ENCODE results near the gene MBOAT1.

Gene MBOAT1

DNA sequence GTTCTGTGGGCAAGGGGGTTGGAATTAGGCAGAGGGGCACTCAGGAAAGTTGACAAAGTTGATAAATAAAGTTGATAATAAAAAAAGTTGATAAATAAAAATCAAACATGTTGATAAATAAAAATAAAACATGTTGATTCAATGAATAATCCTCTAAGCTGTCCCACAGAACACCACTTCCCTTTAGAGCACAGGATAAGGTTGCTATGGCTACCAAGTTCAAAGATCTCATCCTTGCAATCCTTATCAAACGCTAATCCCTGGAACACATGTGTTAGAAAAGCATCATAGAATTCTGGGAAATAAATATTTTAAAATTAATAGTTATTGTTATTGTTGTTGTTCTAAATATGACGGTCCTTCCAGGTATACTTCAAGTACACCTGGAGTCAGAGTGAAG lies 33.9 kb downstream of the MBOAT1 start:
- no peaks in the 10 kb centered on the region for H3K36me3 ChIP-seq (ENCODE audit: control insufficient read depth, insufficient read depth, low read length)
- H3K9ac ChIP-seq (ENCODE audit: low read depth, low read length), result no peak overlapping the region
- no peak overlapping the region for H3K4me3 ChIP-seq (ENCODE audit: low read depth, low read length)
- H3K9me3 ChIP-seq (ENCODE audit: control insufficient read depth, insufficient read depth, low read length), result no peaks in the 10 kb centered on the region
- H3K4me1 ChIP-seq (ENCODE audit: control insufficient read depth, insufficient read depth, low read length), result no peaks in the 10 kb centered on the region
- no peaks in the 10 kb centered on the region for H3K27me3 ChIP-seq (ENCODE audit: control insufficient read depth, insufficient read depth, low read length)

DNA sequence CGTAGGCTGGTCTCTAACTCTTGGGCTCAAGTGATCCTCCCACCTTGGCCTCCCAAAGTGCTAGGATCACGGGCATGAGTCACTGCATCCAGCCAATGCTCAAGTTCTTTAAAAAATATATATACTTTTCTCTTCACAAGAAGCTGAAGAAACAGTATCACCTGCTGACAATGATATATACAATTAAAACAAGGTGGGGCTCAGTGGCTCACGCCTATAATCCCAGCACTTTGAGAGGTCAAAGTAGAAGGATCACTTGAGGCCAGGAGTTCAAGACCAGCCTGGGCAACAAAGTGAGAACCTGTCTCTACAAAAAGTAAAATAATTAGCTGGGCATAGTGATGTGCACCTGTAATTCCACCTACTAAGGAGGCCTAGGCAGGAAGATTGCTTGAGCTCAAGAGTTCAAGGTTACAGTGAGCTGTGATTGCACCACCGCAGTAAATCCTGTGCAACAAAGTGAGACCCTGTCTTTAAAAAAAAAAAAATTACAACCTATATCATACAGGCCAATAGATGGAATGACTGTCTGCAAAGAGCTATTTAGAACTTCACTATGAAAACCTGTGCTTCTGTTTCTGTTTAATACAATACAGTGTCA lies 36.4 kb downstream of the MBOAT1 start:
- Histone ChIP-seq H3K4me3 (ENCODE audit: low read depth, low read length) (no peak overlapping the region), H3K36me3 (ENCODE audit: control insufficient read depth, insufficient read depth, low read length) (no peaks in the 10 kb centered on the region), H3K27me3 (ENCODE audit: control insufficient read depth, insufficient read depth, low read length) (no peaks in the 10 kb centered on the region), H3K9me3 (ENCODE audit: control insufficient read depth, insufficient read depth, low read length) (no peaks in the 10 kb centered on the region), H3K9ac (ENCODE audit: low read depth, low read length) (no peak overlapping the region), H3K4me1 (ENCODE audit: control insufficient read depth, insufficient read depth, low read length) (no peaks in the 10 kb centered on the region)

DNA sequence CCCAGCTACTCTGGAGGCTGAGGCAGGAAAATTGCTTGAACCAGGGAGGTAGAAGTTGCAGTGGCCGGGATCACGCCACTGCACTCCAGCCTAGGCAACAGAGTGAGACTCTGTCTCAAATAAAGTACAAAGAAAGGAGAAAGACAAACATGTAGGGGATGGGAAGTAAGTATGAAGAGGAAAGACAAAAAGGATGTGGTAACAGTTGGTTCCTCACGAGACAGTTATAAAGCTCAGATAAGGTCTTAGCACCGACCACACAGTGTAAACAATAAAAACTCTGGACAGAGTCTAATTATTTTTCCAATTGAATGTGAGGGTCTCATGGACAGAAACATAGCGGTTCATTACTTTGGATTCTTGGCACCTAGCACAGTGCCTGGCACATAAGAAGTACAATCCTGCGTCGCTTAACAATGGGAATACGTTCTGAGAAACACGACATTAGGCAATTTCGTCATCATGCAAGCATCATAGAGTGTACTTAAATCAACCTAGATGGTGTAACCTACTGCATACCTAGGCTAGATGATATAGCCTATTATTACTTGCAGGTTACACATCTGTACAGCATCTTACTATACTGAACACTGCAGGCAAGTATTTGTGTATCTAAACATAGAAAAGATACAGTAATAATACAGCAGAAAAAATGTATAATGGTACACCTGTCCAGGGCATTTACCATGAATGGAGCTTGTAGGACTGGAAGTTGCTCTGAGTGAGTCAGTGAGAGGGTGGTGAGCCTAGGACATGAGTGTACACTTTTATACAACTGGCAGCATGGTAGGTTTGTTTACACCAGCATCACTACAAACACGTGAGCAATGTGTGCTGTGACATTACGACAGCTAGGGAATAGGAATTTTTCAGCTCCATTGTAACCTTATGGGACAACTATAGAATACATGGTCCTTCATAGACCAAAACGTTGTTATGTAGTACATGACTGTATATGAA lies 38.2 kb downstream of the MBOAT1 start:
- H3K36me3 ChIP-seq (ENCODE audit: control insufficient read depth, insufficient read depth, low read length), result no peaks in the 10 kb centered on the region
- no peak overlapping the region for H3K4me3 ChIP-seq (ENCODE audit: low read depth, low read length)
- H3K9ac ChIP-seq (ENCODE audit: low read depth, low read length), result no peak overlapping the region
- no peaks in the 10 kb centered on the region for H3K4me1 ChIP-seq (ENCODE audit: control insufficient read depth, insufficient read depth, low read length)
- no peaks in the 10 kb centered on the region for H3K9me3 ChIP-seq (ENCODE audit: control insufficient read depth, insufficient read depth, low read length)
- no peaks in the 10 kb centered on the region for H3K27me3 ChIP-seq (ENCODE audit: control insufficient read depth, insufficient read depth, low read length)

DNA sequence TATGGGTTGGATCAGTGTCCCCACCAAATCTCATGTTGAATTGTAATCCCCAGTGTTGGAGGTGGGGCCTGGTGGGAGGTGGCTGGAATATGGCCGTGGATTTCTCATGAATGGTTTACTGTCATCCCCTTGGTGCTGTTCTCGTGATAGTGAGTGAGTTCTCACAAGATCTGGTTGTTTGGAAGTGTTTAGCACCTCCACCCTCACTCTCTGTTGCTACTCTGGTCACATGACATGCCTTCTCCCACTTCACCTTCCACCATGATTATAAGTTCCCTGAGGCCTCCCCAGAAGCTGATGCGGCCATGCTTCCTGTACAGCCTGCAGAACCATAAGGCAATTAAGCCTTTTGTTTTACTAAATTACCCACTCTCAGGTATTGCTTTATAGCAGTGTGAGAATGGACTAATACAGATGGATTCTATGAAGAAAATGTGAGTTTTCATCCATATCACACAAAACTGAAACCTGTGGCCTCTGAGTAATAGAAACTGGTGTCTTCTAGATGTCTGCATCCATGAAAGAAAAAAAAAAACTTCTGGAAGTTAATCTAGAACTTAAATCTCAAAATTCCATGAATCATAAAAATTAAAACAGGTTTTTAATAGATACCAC lies 39.3 kb downstream of the MBOAT1 start:
- no peaks in the 10 kb centered on the region for H3K27me3 ChIP-seq (ENCODE audit: control insufficient read depth, insufficient read depth, low read length)
- no peaks in the 10 kb centered on the region for H3K4me1 ChIP-seq (ENCODE audit: control insufficient read depth, insufficient read depth, low read length)
- H3K36me3 ChIP-seq (ENCODE audit: control insufficient read depth, insufficient read depth, low read length), result no peaks in the 10 kb centered on the region
- no peak overlapping the region for H3K9ac ChIP-seq (ENCODE audit: low read depth, low read length)
- no peaks in the 10 kb centered on the region for H3K9me3 ChIP-seq (ENCODE audit: control insufficient read depth, insufficient read depth, low read length)
- H3K4me3 ChIP-seq (ENCODE audit: low read depth, low read length), result no peak overlapping the region

DNA sequence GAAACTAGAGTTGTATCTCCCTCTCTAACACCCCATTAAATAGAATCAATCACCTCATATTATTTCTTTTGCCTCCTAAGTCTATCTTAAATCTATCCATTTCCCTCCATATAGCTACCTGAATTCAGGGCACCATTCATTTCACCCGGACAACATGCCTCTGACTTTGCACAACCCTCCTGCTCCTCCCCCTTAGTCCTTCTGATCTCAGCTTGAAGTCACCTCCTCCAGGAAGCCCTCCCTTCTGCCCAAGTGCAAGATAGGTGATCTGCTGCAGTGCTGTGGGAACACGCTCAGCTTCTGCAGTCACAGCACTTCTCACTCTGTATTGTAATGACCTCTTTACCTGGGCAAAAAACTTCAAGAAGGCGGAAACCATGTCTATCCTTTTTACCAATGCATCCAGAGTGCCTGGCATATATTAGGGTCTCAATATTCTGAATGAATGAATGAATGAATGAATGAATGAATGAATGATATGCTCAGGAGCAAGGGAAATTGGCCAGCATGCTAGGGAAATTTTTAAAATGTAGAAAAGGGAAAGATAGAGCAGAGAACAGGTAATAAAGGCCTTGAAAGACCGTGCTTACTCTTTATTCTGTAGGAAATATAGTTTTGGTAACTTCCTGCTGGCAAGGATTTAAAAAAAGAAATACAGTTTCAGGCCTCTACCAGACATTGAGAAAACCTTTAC lies 41.7 kb downstream of the MBOAT1 start:
- Histone ChIP-seq H3K36me3 (ENCODE audit: control insufficient read depth, insufficient read depth, low read length) (no peaks in the 10 kb centered on the region), H3K9ac (ENCODE audit: low read depth, low read length) (no peak overlapping the region), H3K4me1 (ENCODE audit: control insufficient read depth, insufficient read depth, low read length) (no peaks in the 10 kb centered on the region)

DNA sequence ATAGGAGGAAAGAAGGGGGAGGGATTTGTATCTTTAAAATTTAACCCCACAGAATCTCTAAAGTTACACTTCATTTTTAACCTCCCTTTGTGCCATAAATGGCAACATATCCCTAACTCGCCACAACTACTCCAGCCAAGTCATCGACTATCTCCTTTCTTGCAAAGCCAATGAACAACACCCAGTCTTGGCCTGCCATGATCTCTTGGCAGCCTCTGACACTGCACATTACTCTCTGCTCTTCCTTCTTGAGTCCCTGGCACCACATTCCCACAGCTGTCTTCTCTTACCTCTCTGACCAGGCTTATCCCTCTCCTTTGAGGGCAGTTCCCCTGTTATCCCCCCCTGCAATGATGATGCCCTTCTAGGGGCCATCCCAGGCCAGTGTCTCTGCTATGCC lies 42.5 kb downstream of the MBOAT1 start:
- no peaks in the 10 kb centered on the region for H3K9me3 ChIP-seq (ENCODE audit: control insufficient read depth, insufficient read depth, low read length)
- no peaks in the 10 kb centered on the region for H3K36me3 ChIP-seq (ENCODE audit: control insufficient read depth, insufficient read depth, low read length)
- H3K9ac ChIP-seq (ENCODE audit: low read depth, low read length), result no peak overlapping the region
- H3K27me3 ChIP-seq (ENCODE audit: control insufficient read depth, insufficient read depth, low read length), result no peaks in the 10 kb centered on the region
- no peak overlapping the region for H3K4me3 ChIP-seq (ENCODE audit: low read depth, low read length)
- H3K4me1 ChIP-seq (ENCODE audit: control insufficient read depth, insufficient read depth, low read length), result no peaks in the 10 kb centered on the region

More for the DNA sequence above, 41.7 kb downstream of the MBOAT1 start:
- no peak overlapping the region for H3K4me3 ChIP-seq (ENCODE audit: low read depth, low read length)
- no peaks in the 10 kb centered on the region for H3K27me3 ChIP-seq (ENCODE audit: control insufficient read depth, insufficient read depth, low read length)
- no peaks in the 10 kb centered on the region for H3K9me3 ChIP-seq (ENCODE audit: control insufficient read depth, insufficient read depth, low read length)

DNA sequence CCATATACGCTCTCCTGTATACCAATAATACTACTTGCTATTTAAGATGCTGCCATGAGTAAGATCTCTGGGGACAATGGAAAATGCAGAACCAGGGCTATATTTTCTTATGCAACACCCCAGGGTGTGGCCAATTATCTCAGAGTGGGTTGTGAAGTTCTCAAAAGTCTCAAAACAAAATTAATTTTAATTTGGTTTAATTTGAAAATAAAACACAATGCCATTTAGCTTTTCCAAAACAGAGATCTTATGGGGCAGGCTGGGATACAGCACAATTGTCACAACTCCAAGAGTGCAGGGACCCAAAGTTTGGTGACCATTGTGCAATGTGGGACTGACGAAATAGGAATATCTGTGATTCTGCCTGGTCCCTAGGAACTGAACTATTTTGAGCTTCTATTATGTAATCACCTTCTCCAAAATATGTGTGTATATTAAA lies 43.1 kb downstream of the MBOAT1 start:
- no peaks in the 10 kb centered on the region for H3K27me3 ChIP-seq (ENCODE audit: control insufficient read depth, insufficient read depth, low read length)
- no peaks in the 10 kb centered on the region for H3K9me3 ChIP-seq (ENCODE audit: control insufficient read depth, insufficient read depth, low read length)
- H3K36me3 ChIP-seq (ENCODE audit: control insufficient read depth, insufficient read depth, low read length), result no peaks in the 10 kb centered on the region
- H3K4me1 ChIP-seq (ENCODE audit: control insufficient read depth, insufficient read depth, low read length), result no peaks in the 10 kb centered on the region
- H3K9ac ChIP-seq (ENCODE audit: low read depth, low read length), result no peak overlapping the region
- no peak overlapping the region for H3K4me3 ChIP-seq (ENCODE audit: low read depth, low read length)

DNA sequence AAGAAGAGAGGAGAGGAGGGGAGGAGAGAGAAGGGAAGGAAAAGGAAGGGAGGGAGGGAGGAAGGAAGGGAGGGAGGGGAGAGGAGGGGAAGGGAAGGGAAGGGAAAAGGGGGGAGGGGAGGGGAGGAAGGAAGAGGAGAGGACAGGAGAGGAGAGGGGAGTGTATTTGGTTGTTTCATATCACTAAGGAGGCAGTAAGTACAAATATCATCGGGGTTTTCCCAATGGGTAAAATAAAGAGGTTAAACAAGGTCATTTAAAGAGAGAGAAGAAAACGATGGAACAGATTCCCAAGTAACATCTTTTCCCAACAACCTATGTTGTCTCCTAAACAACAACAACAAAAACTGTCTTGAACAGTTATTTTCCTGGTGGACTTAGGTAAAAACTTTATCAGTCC lies 43.6 kb downstream of the MBOAT1 start:
- Histone ChIP-seq H3K36me3 (ENCODE audit: control insufficient read depth, insufficient read depth, low read length) (no peaks in the 10 kb centered on the region), H3K4me1 (ENCODE audit: control insufficient read depth, insufficient read depth, low read length) (no peaks in the 10 kb centered on the region), H3K27me3 (ENCODE audit: control insufficient read depth, insufficient read depth, low read length) (no peaks in the 10 kb centered on the region), H3K4me3 (ENCODE audit: low read depth, low read length) (no peak overlapping the region), H3K9me3 (ENCODE audit: control insufficient read depth, insufficient read depth, low read length) (no peaks in the 10 kb centered on the region), H3K9ac (ENCODE audit: low read depth, low read length) (no peak overlapping the region)

DNA sequence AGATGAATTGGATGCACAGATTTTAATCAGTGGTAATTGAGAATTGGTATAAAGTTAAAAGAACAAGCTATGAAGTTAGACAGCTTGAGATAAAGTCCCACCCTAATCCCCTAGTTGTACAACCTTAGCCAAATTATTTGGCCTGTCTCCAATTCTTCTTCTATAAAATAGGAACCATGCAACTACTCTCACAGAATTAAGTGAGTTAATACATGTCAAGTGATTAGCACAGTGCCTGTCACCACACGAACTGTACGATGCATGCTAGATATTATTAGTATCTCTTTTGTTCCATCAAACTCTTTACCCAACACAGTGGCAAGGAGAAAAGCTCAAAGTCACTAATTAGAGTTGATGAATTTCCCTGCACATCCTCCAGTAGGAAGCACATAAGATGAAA lies 44.7 kb downstream of the MBOAT1 start:
- H3K9me3 ChIP-seq (ENCODE audit: control insufficient read depth, insufficient read depth, low read length), result no peaks in the 10 kb centered on the region
- H3K9ac ChIP-seq (ENCODE audit: low read depth, low read length), result no peak overlapping the region
- no peaks in the 10 kb centered on the region for H3K36me3 ChIP-seq (ENCODE audit: control insufficient read depth, insufficient read depth, low read length)
- no peak overlapping the region for H3K4me3 ChIP-seq (ENCODE audit: low read depth, low read length)
- no peaks in the 10 kb centered on the region for H3K27me3 ChIP-seq (ENCODE audit: control insufficient read depth, insufficient read depth, low read length)
- H3K4me1 ChIP-seq (ENCODE audit: control insufficient read depth, insufficient read depth, low read length), result no peaks in the 10 kb centered on the region

DNA sequence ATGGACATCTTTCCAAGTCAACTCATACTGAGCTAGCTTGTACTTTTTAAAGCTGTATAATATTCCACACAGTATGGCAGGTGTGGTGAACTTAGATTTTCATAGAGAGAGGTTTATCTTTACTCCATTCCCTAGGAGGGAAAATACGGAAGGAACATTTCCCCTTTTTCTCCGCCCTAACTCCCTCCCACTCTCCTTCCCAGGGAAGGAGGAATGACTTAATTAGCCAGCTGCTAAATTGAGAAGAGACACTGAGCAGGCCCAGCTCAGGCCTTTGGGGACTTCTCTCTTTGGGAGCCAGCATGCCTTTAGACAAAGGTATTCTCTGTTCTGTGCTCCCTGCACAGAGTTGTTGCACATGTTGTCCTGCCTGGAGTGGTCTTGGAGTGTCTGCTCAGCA lies 46.1 kb downstream of the MBOAT1 start:
- H3K27me3 ChIP-seq (ENCODE audit: control insufficient read depth, insufficient read depth, low read length), result no peaks in the 10 kb centered on the region

DNA sequence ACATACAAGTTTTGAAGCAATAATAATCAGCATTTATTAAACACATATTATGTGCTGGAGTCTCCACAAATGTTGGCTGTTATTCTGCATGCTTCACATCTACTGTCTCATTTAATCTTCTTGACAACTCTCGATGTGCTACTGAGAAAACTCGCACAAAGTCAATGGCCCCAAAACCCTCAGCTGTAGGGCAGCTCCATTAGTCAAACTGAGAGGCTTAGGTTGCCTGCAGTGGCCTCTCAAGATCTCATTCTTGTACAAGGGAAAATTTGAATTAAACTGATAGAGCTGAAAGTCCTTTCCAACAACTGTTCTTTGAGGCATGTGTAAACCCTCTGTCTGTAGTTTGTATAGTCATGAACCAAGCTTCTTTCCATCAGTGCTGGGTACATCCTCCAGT lies 49.8 kb downstream of the MBOAT1 start:
- H3K4me3 ChIP-seq (ENCODE audit: low read depth, low read length), result no peak overlapping the region

More for the DNA sequence above, 46.1 kb downstream of the MBOAT1 start:
- Histone ChIP-seq H3K4me1 (ENCODE audit: control insufficient read depth, insufficient read depth, low read length) (no peaks in the 10 kb centered on the region), H3K9ac (ENCODE audit: low read depth, low read length) (no peak overlapping the region), H3K4me3 (ENCODE audit: low read depth, low read length) (no peak overlapping the region), H3K9me3 (ENCODE audit: control insufficient read depth, insufficient read depth, low read length) (no peaks in the 10 kb centered on the region), H3K36me3 (ENCODE audit: control insufficient read depth, insufficient read depth, low read length) (no peaks in the 10 kb centered on the region)

More for the DNA sequence above, 49.8 kb downstream of the MBOAT1 start:
- Histone ChIP-seq H3K4me1 (ENCODE audit: control insufficient read depth, insufficient read depth, low read length) (peaks cover 9% of the 10 kb centered on the region), H3K9ac (ENCODE audit: low read depth, low read length) (no peak overlapping the region), H3K36me3 (ENCODE audit: control insufficient read depth, insufficient read depth, low read length) (no peaks in the 10 kb centered on the region), H3K9me3 (ENCODE audit: control insufficient read depth, insufficient read depth, low read length) (no peaks in the 10 kb centered on the region), H3K27me3 (ENCODE audit: control insufficient read depth, insufficient read depth, low read length) (no peaks in the 10 kb centered on the region)

Data from iPS-15b (cell line).